IPS-18c (cell line): ENCODE data around the gene FDPS.
A peak's percentile ranks its signal among the peaks of the same experiment; 100 is the strongest.

ENCODE experiments used
- H3K4me3 ChIP-seq: 2 replicates; pipeline ENCODE4 v1.7.0; 2013; ENCODE audit warnings: low read depth, mild to moderate bottlenecking, low read length, moderate library complexity; ENCODE audit not compliant: insufficient read depth
- H3K9me3 ChIP-seq: one replicate; pipeline ENCODE4 v1.6.1; 2013; ENCODE audit warnings: mild to moderate bottlenecking, low read length, moderate library complexity; ENCODE audit not compliant: control insufficient read depth, insufficient read depth

The FDPS gene

GRCh38 chr1:155304558-155305063, 4.1 kb upstream of the FDPS start:
- H3K4me3 ChIP-seq: no peak overlapping the region
- H3K9me3 ChIP-seq: no peaks in the 10 kb centered on the region

- no peak overlapping the region for H3K4me3 ChIP-seq
- H3K9me3 ChIP-seq: no peaks in the 10 kb centered on the region
Observed at GRCh38 chr1:155305881-155306391, 2.7 kb upstream of the FDPS start.

DNA sequence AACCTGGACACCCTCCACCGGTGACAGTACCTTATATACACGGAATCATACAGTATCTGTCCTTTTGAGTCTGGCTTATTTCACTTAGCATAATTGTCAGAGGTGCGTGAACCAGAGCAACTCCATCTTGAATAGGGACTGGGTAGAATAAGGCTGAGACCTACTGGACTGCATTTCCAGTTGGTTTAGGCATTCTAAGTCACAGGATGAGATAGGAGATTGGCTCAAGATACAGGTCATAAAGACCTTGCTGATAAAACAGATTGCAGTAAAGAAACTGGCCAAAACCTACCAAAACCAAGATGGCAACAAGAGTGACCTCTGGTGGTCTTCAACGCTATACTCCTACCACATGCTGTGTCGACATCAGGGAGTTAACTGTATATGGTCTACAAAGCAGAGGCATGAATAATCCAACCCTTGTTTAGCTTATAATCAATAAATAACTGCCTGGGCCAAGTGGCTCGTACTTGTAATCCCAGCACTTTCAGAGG, 1.4 kb upstream of the FDPS start:
- Histone ChIP-seq H3K4me3 (no peak overlapping the region), H3K9me3 (no peaks in the 10 kb centered on the region)

DNA sequence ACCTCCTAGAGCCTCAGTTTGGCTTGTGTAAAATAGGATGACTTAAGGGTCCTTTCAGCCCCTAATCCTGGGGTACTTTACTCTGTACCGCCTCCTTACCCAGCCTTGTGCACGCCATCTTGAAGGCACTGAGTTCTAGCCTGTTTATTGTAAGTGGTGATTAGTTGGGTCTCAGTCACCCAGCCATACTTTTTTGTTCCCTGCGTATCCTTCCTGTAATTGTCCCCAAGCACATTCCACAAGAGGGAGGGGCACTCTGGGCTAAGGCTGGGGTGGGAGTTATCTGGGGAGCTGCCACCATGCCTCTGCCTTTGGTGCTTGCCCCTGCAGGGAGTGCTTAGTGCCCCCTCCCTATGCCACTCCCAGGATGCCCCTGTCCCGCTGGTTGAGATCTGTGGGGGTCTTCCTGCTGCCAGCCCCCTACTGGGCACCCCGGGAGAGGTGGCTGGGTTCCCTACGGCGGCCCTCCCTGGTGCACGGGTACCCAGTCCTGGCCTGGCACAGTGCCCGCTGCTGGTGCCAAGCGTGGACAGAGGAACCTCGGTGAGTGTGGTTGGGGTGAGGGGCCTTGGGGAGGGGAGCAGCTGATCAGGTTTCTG, 856 bp downstream of the FDPS start:
- H3K4me3 ChIP-seq: peak overlapping the region; percentile 99
- H3K9me3 ChIP-seq: no peaks in the 10 kb centered on the region

DNA sequence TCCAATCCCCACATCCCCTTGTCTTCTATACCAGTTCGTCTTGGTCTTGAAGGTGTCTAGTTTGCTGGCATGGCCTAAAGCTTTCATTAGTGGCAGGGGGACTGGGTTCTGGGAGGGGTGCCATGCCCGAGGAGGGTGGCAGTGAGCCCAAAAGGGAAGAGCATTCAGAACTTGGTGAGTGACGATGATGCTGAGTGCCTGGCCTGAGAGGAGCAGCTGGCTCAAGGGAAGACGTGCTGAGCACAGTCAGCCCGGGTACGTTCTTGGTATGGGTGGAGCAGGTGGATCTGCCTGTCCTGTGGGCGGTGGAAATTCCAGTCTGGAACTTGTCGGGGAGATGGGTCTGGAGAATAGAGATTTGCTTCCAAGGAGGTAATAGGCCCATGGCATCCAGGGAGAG, 4.6 kb downstream of the FDPS start:
- no peaks in the 10 kb centered on the region for H3K9me3 ChIP-seq
- H3K4me3 ChIP-seq: no peak overlapping the region

GRCh38 chr1:155316922-155317321, 8.3 kb downstream of the FDPS start:
- H3K4me3 ChIP-seq: no peak overlapping the region
- no peaks in the 10 kb centered on the region for H3K9me3 ChIP-seq

DNA sequence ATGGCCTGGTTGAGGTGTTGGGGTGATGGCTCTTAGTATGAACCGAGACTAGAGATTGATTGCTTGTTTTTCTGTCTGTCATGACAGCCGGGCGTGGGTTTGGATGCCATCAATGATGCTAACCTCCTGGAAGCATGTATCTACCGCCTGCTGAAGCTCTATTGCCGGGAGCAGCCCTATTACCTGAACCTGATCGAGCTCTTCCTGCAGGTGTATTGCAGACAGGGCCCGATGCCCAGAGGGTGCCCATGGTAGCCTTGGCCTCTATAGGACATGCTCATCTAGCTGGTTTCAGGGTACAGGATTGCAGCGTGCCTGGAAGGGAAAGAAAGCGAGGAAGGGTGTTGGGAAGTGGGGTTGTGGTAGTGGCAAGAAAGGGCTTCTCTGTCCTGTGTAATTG, 9.4 kb downstream of the FDPS start:
- no peak overlapping the region for H3K4me3 ChIP-seq

DNA sequence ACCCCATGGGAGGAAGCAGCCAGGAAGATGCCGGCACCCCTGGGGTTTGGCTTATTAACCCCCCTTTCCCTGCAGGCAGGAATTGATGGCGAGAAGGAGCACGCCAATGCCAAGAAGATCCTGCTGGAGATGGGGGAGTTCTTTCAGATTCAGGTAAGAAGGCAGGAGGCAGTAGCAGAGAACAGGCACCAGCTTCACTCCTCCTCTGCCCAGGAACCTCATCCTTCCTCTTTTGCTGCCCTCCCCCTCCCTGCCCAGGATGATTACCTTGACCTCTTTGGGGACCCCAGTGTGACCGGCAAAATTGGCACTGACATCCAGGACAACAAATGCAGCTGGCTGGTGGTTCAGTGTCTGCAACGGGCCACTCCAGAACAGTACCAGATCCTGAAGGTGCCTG, 10.9 kb downstream of the FDPS start:
- no peaks in the 10 kb centered on the region for H3K9me3 ChIP-seq
- no peak overlapping the region for H3K4me3 ChIP-seq

More for the DNA sequence above, 9.4 kb downstream of the FDPS start:
- no peaks in the 10 kb centered on the region for H3K9me3 ChIP-seq

- H3K9me3 ChIP-seq: no peaks in the 10 kb centered on the region
- peak overlapping the region; percentile 99 for H3K4me3 ChIP-seq
Observed at GRCh38 chr1:155320252-155320651, 11.6 kb downstream of the FDPS start.

- Histone ChIP-seq H3K9me3 (no peaks in the 10 kb centered on the region), H3K4me3 (peak within 1 kb of the TSS; percentile 99)
Observed at GRCh38 chr1:155320661-155321617, 12.3 kb downstream of the FDPS start, which contains the start of gene RUSC1. Gene RUSC1, plus strand, starts transcription at chr1:155320894. Its CDS starts 880 bp downstream, at chr1:155321774.

GRCh38 chr1:155321639-155322503, 13.2 kb downstream of the FDPS start:
- H3K9me3 ChIP-seq: no peaks in the 10 kb centered on the region
- H3K4me3 ChIP-seq: peak overlapping the region; percentile 99; the same call in 1 of the 2 replicates

- H3K9me3 ChIP-seq: no peaks in the 10 kb centered on the region
- peak overlapping the region; percentile 99; the same call in 1 of the 2 replicates for H3K4me3 ChIP-seq
Observed at GRCh38 chr1:155322571-155322952, 13.9 kb downstream of the FDPS start.

DNA sequence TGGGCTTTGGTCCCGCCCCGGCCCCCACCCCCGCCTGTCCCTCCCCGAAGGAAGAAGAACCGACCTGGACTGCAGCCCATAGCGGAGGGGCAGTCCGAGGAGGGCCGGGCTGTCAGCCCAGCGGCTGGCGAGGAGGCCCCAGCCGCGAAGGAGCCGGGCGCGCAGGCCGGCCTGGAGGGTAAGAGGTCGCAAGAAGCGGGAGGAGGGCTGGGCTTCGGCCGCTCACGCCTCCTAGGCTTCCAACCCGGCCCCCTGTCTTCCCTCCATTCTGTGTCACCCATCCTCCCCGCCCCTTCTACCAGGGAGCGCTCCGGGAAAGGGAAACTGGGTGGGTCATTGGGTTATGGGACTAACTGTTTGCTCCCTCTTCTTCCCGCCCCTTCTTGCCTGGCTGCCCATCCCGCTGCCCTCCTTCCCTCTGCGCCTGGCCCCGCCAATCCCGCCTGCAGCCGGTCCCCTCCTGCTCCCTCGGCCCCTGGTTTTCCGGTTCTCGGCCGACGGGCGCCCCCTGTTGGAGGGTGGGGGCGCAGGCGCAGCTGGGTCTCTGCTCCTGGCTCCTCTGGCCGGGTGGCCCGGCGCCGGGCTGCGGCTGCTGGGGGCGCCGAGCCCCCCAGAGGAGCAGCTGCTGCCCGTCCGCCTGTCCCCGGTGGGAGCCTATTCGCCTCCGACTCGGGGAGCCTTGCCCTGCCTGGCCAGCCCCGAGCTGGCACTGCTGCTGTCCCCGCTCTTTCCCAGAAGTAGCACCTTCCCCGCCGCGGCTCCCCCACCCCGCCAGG, 14.5 kb downstream of the FDPS start:
- no peaks in the 10 kb centered on the region for H3K9me3 ChIP-seq
- H3K4me3 ChIP-seq: peak overlapping the region; percentile 99

DNA sequence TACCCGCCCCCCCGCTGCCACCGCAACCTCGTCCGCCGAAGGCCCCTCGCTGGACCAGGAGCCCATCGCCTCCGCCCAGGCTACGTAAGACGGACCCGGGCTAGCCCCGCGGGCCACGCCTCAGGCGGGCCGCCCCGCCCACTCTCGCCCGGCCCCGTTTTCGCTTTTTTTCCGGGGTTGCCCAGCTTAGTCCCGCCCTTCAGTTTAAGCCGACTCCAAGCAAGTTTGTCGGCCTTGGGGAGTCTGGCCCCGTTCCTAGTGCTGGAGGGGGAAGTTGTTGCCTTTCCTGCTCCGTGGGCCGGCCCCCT, 15.0 kb downstream of the FDPS start:
- Histone ChIP-seq H3K4me3 (peak overlapping the region; percentile 99), H3K9me3 (no peaks in the 10 kb centered on the region)

DNA sequence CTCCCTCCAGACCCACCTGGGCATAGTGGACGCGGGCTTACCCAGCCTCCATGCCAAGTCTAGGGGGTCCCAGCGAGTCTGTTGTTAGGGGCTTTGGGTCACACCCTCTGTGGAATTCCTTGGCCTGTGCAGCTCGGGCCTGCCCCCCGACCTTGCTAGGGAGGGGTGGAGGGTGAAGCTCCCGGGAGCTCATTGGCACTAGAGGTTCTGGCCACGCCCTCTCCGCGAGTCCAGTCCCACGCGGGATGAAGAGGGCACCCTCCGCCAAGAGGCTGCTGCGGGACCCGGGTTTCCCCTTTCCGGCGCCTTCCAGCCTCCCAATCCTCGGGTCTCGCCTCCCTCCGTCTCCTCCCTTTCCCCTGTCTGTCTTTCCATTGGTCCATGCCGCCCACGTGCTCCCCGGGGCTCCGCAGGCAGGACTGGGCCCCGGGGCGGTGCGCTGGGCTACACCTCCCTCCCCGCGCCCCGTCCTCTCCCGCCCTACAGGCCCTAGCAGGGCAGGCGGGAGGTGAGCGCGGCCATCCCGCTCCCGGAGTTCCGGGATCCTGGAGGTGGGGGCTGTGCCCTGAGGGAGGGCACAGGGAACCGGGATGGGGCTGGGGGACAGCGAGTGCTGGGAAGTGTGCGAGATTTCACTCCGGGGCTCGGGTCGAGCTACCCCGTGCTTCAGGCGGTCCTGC, 15.5 kb downstream of the FDPS start:
- Histone ChIP-seq H3K4me3 (peak overlapping the region; percentile 99), H3K9me3 (no peaks in the 10 kb centered on the region)
